ENCODE measurements around the gene IP6K3. TPM values are rescaled to one million over a fixed set of nuclear protein-coding genes. Genes with fewer than 3 reads are reported as not detected.

The IP6K3 gene
- total RNA-seq, 1 donor from 2014 or later: 0.16 TPM

- H3K9me3 Mint-ChIP-seq: no peaks in the 10 kb centered on the region
- no peaks in the 10 kb centered on the region for H3K36me3 Mint-ChIP-seq
- H3K4me3 Mint-ChIP-seq: no peak overlapping the region
- peaks cover 45% of the 10 kb centered on the region for H3K4me1 Mint-ChIP-seq
- no peak for DNase-seq (ENCODE audit: low spot score in 2 of 2, unreplicated experiment in 2 of 2)
- TF ChIP-seq CTCF (IDR thresholded peaks at IDR 0.05; ENCODE audit: unreplicated experiment): no peak
- no peak overlapping the region for H3K27ac Mint-ChIP-seq
- no peaks in the 10 kb centered on the region for H3K27me3 Mint-ChIP-seq (ENCODE audit: low read depth)
Measured at GRCh38 chr6:33742092-33742491, 4.6 kb downstream of the IP6K3 start.

- TF ChIP-seq CTCF (IDR thresholded peaks at IDR 0.05; ENCODE audit: unreplicated experiment): no peak
- no peak overlapping the region for H3K27ac Mint-ChIP-seq
- no peaks in the 10 kb centered on the region for H3K27me3 Mint-ChIP-seq (ENCODE audit: low read depth)
- H3K9me3 Mint-ChIP-seq: no peaks in the 10 kb centered on the region
- H3K36me3 Mint-ChIP-seq: no peaks in the 10 kb centered on the region
- no peak for DNase-seq (ENCODE audit: low spot score in 2 of 2, unreplicated experiment in 2 of 2)
- no peak overlapping the region for H3K4me3 Mint-ChIP-seq
- peaks cover 33% of the 10 kb centered on the region for H3K4me1 Mint-ChIP-seq
Measured at GRCh38 chr6:33740794-33741193, 5.9 kb downstream of the IP6K3 start.

GRCh38 chr6:33740204-33740608 lies 6.5 kb downstream of the IP6K3 start:
- H3K36me3 Mint-ChIP-seq: no peaks in the 10 kb centered on the region
- no peak overlapping the region for H3K4me3 Mint-ChIP-seq
- TF ChIP-seq CTCF (IDR thresholded peaks at IDR 0.05; ENCODE audit: unreplicated experiment): no peak
- no peaks in the 10 kb centered on the region for H3K27me3 Mint-ChIP-seq (ENCODE audit: low read depth)
- H3K4me1 Mint-ChIP-seq: peaks cover 28% of the 10 kb centered on the region
- no peaks in the 10 kb centered on the region for H3K9me3 Mint-ChIP-seq
- H3K27ac Mint-ChIP-seq: no peak overlapping the region
- DNase-seq (ENCODE audit: low spot score in 2 of 2, unreplicated experiment in 2 of 2): no peak

- H3K36me3 Mint-ChIP-seq: no peaks in the 10 kb centered on the region
- H3K4me1 Mint-ChIP-seq: peaks cover 24% of the 10 kb centered on the region
- no peak overlapping the region for H3K27ac Mint-ChIP-seq
- TF ChIP-seq CTCF (IDR thresholded peaks at IDR 0.05; ENCODE audit: unreplicated experiment): no peak
- no peaks in the 10 kb centered on the region for H3K27me3 Mint-ChIP-seq (ENCODE audit: low read depth)
- no peaks in the 10 kb centered on the region for H3K9me3 Mint-ChIP-seq
- H3K4me3 Mint-ChIP-seq: no peak overlapping the region
- no peak for DNase-seq (ENCODE audit: low spot score in 2 of 2, unreplicated experiment in 2 of 2)
Measured at GRCh38 chr6:33739571-33739970, 7.1 kb downstream of the IP6K3 start.

- no peak for DNase-seq (ENCODE audit: low spot score in 2 of 2, unreplicated experiment in 2 of 2)
- Mint-ChIP-seq H3K4me3 (no peak overlapping the region), H3K27ac (no peak overlapping the region), H3K27me3 (ENCODE audit: low read depth) (no peaks in the 10 kb centered on the region), H3K9me3 (no peaks in the 10 kb centered on the region), H3K4me1 (peaks cover 17% of the 10 kb centered on the region), H3K36me3 (no peaks in the 10 kb centered on the region)
- TF ChIP-seq CTCF (IDR thresholded peaks at IDR 0.05; ENCODE audit: unreplicated experiment): no peak
Measured at GRCh38 chr6:33738879-33739278, 7.8 kb downstream of the IP6K3 start.

- no peak overlapping the region for H3K4me3 Mint-ChIP-seq
- H3K27me3 Mint-ChIP-seq (ENCODE audit: low read depth): no peaks in the 10 kb centered on the region
- DNase-seq (ENCODE audit: low spot score in 2 of 2, unreplicated experiment in 2 of 2): no peak
- H3K27ac Mint-ChIP-seq: no peak overlapping the region
- H3K9me3 Mint-ChIP-seq: no peaks in the 10 kb centered on the region
- TF ChIP-seq CTCF (IDR thresholded peaks at IDR 0.05; ENCODE audit: unreplicated experiment): no peak
- no peaks in the 10 kb centered on the region for H3K36me3 Mint-ChIP-seq
- peaks cover 14% of the 10 kb centered on the region for H3K4me1 Mint-ChIP-seq
Measured at GRCh38 chr6:33738153-33738552, 8.6 kb downstream of the IP6K3 start.
